Endometrium (tissue), 2 donors: ENCODE measurements around the gene CD200R1.
A peak's percentile ranks its signal among the peaks of the same experiment; 100 is the strongest.

Experiments used
- FAIRE-seq: peaks from 2 replicates; lab custom pipeline; 2012; peaks lifted over from hg19 to GRCh38; lab: Jason Lieb, UNC
- donor health status: control.
- donor health status: control.

Gene CD200R1

GRCh38 chr3:112974894-112975293 lies at the start of gene CD200R1:
TSS of gene CD200R1 (minus strand) at chr3:112975103. CDS start at chr3:112974857, 246 bp downstream.
- FAIRE-seq, result no peak

GRCh38 chr3:113021471-113021870 lies 46.6 kb upstream of the CD200R1 start:
- no peak for FAIRE-seq

GRCh38 chr3:113019182-113020137 lies 44.6 kb upstream of the CD200R1 start:
- peak; percentile 15 for FAIRE-seq

- no peak for FAIRE-seq
These were observed 43.8 kb upstream of the CD200R1 start for GRCh38 chr3:113018536-113019181.

GRCh38 chr3:113013593-113013992 lies 38.7 kb upstream of the CD200R1 start:
- FAIRE-seq, result no peak

- no peak for FAIRE-seq
These were observed 33.2 kb upstream of the CD200R1 start for GRCh38 chr3:113008117-113008516.

- FAIRE-seq, result no peak
These were observed 31.6 kb upstream of the CD200R1 start for GRCh38 chr3:113006359-113007056.

- no peak for FAIRE-seq
These were observed 30.7 kb upstream of the CD200R1 start for GRCh38 chr3:113005611-113006010.

- FAIRE-seq, result no peak
These were observed 27.8 kb upstream of the CD200R1 start for GRCh38 chr3:113002679-113003078.

- FAIRE-seq, result no peak
These were observed 27.1 kb upstream of the CD200R1 start for GRCh38 chr3:113002037-113002436.

GRCh38 chr3:113000691-113001090 lies 25.8 kb upstream of the CD200R1 start:
- FAIRE-seq, result no peak

GRCh38 chr3:112995800-112996199 lies 20.9 kb upstream of the CD200R1 start:
- no peak for FAIRE-seq

- FAIRE-seq, result no peak
These were observed 16.0 kb upstream of the CD200R1 start, which contains the start of gene GTPBP8 for GRCh38 chr3:112990672-112991602. TSS of gene GTPBP8 (plus strand) at chr3:112990984. CDS start at chr3:112991000, 16 bp downstream.

- no peak for FAIRE-seq
These were observed 12.9 kb upstream of the CD200R1 start for GRCh38 chr3:112987710-112988334.

- no peak for FAIRE-seq
These were observed 9.6 kb upstream of the CD200R1 start for GRCh38 chr3:112984485-112984884.

- FAIRE-seq, result no peak
These were observed 7.8 kb upstream of the CD200R1 start for GRCh38 chr3:112982710-112983109.

- no peak for FAIRE-seq
These were observed 5.2 kb upstream of the CD200R1 start for GRCh38 chr3:112980080-112980479.

GRCh38 chr3:112979244-112979832 lies 4.4 kb upstream of the CD200R1 start:
- peak; percentile 94 for FAIRE-seq

- FAIRE-seq, result no peak
These were observed 2.0 kb upstream of the CD200R1 start for GRCh38 chr3:112976953-112977352.

GRCh38 chr3:112976001-112976400 lies 1.1 kb upstream of the CD200R1 start:
- FAIRE-seq, result no peak

- FAIRE-seq, result no peak
These were observed 755 bp downstream of the CD200R1 start for GRCh38 chr3:112974178-112974517.
